ENCODE data around the gene EIF3J.
A peak's percentile ranks its signal among the peaks of the same experiment; 100 is the strongest.
"Not testable (repeated sequence)": the region's sequence is repeated elsewhere in the genome, so short reads cannot be mapped to it uniquely, and the experiment has no call there.

EIF3J gene

DNA sequence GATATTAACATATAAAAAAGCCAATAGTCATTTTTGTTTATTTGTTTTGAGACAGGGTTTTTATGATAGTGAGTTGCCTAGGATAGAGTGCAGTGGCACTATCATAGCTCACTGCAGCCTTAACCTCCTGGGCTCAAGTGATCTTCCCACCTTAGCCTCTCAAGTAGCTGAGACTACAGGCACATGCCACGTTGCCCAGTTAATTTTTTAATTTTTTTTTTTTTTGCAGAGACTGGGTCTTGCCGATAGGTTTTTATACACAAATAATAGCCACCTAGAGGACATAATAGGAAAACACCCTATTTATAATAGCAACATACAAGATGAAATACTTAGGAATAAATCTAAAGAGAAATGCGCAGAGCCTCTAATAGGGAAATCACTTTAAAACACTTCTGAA is 13.3 kb downstream of the EIF3J start:
- Histone ChIP-seq H3K4me1 (ENCODE audit: low read length) (peaks cover 30% of the 10 kb centered on the region), H3K27ac (ENCODE audit: low read length) (0 out of 2 replicates have a peak overlapping the region, but pooled peaks have one; percentile 20), H4K20me1 (ENCODE audit: insufficient read depth, low read length) (peaks cover 28% of the 10 kb centered on the region), H3K9ac (ENCODE audit: low read length) (no peak overlapping the region), H3K9me3 (ENCODE audit: insufficient read depth, low read length) (no peaks in the 10 kb centered on the region), H3K4me3 (ENCODE audit: low read length) (no peak overlapping the region), H2AFZ (ENCODE audit: low read depth, low read length) (no peak overlapping the region), H3K36me3 (replicated peaks; ENCODE audit: low read depth, low read length) (peaks cover 38% of the 10 kb centered on the region), H3K79me2 (ENCODE audit: low read length) (peaks cover 73% of the 10 kb centered on the region), H3K4me2 (ENCODE audit: low read length) (peak overlapping the region; percentile 13; the same call in 1 of the 2 replicates), H3K27me3 (ENCODE audit: low read depth, low read length) (no peaks in the 10 kb centered on the region)
- peak; percentile 36 for TF ChIP-seq CTCF (IDR thresholded peaks at IDR 0.05; ENCODE audit: low read depth, low read length)
- no peak for TF ChIP-seq EZH2phosphoT487 (IDR thresholded peaks at IDR 0.05; ENCODE audit: low read depth)

GRCh38 chr15:44550734-44551133 is 13.8 kb downstream of the EIF3J start:
- TF ChIP-seq EZH2phosphoT487 (IDR thresholded peaks at IDR 0.05; ENCODE audit: low read depth) (no peak), CTCF (IDR thresholded peaks at IDR 0.05; ENCODE audit: low read depth, low read length) (no peak)
- H3K27me3 ChIP-seq (ENCODE audit: low read depth, low read length) = no peaks in the 10 kb centered on the region
- H3K9ac ChIP-seq (ENCODE audit: low read length) = no peak overlapping the region
- no peak overlapping the region for H3K4me3 ChIP-seq (ENCODE audit: low read length)
- H3K4me1 ChIP-seq (ENCODE audit: low read length) = peaks cover 26% of the 10 kb centered on the region
- H4K20me1 ChIP-seq (ENCODE audit: insufficient read depth, low read length) = peaks cover 27% of the 10 kb centered on the region
- H3K79me2 ChIP-seq (ENCODE audit: low read length) = peaks cover 68% of the 10 kb centered on the region
- peak overlapping the region; percentile 23 for H3K4me2 ChIP-seq (ENCODE audit: low read length)
- H3K9me3 ChIP-seq (ENCODE audit: insufficient read depth, low read length) = no peaks in the 10 kb centered on the region
- peaks cover 43% of the 10 kb centered on the region for H3K36me3 ChIP-seq (replicated peaks; ENCODE audit: low read depth, low read length)
- H3K27ac ChIP-seq (ENCODE audit: low read length) = peak overlapping the region; percentile 29; the same call in 1 of the 2 replicates
- H2AFZ ChIP-seq (ENCODE audit: low read depth, low read length) = no peak overlapping the region

DNA sequence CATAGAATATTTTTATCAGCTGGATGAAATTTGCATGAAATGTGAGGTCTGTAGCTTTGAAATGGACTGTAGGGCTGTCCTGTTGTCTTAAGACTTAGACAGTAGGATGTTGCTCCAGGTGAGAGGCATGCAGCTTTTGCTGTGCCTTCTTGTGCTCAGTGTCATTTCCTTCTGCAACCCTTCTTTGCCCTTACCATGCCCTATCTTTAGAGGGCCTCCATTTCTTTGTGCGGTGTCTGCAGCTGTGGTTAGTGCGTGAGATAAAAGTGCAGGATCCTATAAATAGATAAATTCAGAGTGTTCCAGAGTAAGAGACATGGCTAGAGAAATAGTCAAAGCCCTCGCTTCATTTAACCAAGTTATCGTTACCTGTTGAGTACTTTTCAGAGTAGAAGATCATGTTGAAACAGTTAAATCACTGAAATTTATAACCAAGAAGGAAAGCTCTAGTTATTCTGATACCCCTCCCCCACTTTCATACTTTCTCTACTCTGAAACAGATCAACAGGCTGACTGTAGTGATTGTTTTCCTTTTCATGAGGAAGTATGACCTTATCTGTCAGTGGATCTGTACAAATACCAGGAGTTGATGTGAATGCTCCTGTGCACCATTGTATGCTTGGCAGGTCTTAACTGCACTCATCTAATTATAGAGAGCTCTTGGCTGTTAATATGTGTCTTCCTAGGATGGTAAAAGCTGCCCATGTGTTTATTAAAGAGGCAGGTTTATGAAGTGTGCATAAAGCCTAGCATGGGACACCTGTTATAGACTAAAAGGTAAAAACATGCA is 18.2 kb downstream of the EIF3J start:
- TF ChIP-seq EZH2phosphoT487 (IDR thresholded peaks at IDR 0.05; ENCODE audit: low read depth) (no peak), CTCF (IDR thresholded peaks at IDR 0.05; ENCODE audit: low read depth, low read length) (no peak)
- H3K79me2 ChIP-seq (ENCODE audit: low read length) = peaks cover 29% of the 10 kb centered on the region
- no peak overlapping the region for H3K4me2 ChIP-seq (ENCODE audit: low read length)
- peaks cover 8% of the 10 kb centered on the region; the same call in 1 of the 2 replicates for H4K20me1 ChIP-seq (ENCODE audit: insufficient read depth, low read length)
- H3K27me3 ChIP-seq (ENCODE audit: low read depth, low read length) = no peaks in the 10 kb centered on the region
- no peak overlapping the region for H3K27ac ChIP-seq (ENCODE audit: low read length)
- H3K36me3 ChIP-seq (replicated peaks; ENCODE audit: low read depth, low read length) = peaks cover 57% of the 10 kb centered on the region
- H3K4me3 ChIP-seq (ENCODE audit: low read length) = no peak overlapping the region
- H3K4me1 ChIP-seq (ENCODE audit: low read length) = peaks cover 11% of the 10 kb centered on the region
- no peaks in the 10 kb centered on the region for H3K9me3 ChIP-seq (ENCODE audit: insufficient read depth, low read length)
- H2AFZ ChIP-seq (ENCODE audit: low read depth, low read length) = no peak overlapping the region
- H3K9ac ChIP-seq (ENCODE audit: low read length) = no peak overlapping the region

- not testable (repeated sequence) for H3K79me2 ChIP-seq (ENCODE audit: low read length); H3K27ac ChIP-seq (ENCODE audit: low read length); H3K9ac ChIP-seq (ENCODE audit: low read length); H3K4me2 ChIP-seq (ENCODE audit: low read length); H3K4me1 ChIP-seq (ENCODE audit: low read length); H3K27me3 ChIP-seq (ENCODE audit: low read depth, low read length); H3K9me3 ChIP-seq (ENCODE audit: insufficient read depth, low read length); H4K20me1 ChIP-seq (ENCODE audit: insufficient read depth, low read length); H3K4me3 ChIP-seq (ENCODE audit: low read length); H2AFZ ChIP-seq (ENCODE audit: low read depth, low read length)
- H3K36me3 ChIP-seq (replicated peaks; ENCODE audit: low read depth, low read length) = peaks cover 69% of the 10 kb centered on the region
Observed at GRCh38 chr15:44560926-44561325, 24.0 kb downstream of the EIF3J start.
